SK-N-SH (cell line): ENCODE data around the gene MGME1. TPM values are rescaled to one million over a fixed set of nuclear protein-coding genes. Genes with fewer than 3 reads are reported as not detected.

Experiments
- CTCF ChIA-PET: fragments of 300-600, 350-600 bp; formaldehyde crosslinking; extraction: SDS; loops from one replicate; lab custom pipeline; 2021; lab: Yijun Ruan, JAX
- POLR2A ChIA-PET: fragments of 350-600 bp; sonication (Branson Sonifier 250); formaldehyde crosslinking; extraction: SDS; loops from one replicate; lab custom pipeline; 2020; ENCODE audit warnings: antibody characterized with exemption, inconsistent platforms; lab: Yijun Ruan, JAX
- DNase-seq: peaks from one replicate; pipeline ENCODE4 v3.0.0; 2012
- H2AFZ ChIP-seq: fragments of 200-600 bp; sonication (generic); 2 replicates; pipeline ENCODE4 v1.8.1; 2016; ENCODE audit warnings: antibody characterized with exemption, mild to moderate bottlenecking, low read depth
- H3F3A ChIP-seq: fragments of 200-600 bp; sonication (generic); replicated peaks from 2 replicates; pipeline ENCODE3; 2016; ENCODE audit warnings: antibody characterized with exemption, mild to moderate bottlenecking; ENCODE audit not compliant: insufficient read depth
- H3K27ac ChIP-seq, 2 experiments: fragments of 200-500 bp in 1 of 2; fragments of 200-600 bp in 1 of 2; sonication (Bioruptor generic) in 1 of 2; sonication (generic), shearing (Covaris generic) in 1 of 2; 2 replicates each; pipeline versions ENCODE4 v1.5.1 to v1.6.1; 2014 to 2016; ENCODE audit warnings: low read depth in 2 of 2, inconsistent platforms in 1 of 2, low read length in 1 of 2, mild to moderate bottlenecking in 1 of 2, mixed read lengths in 1 of 2
- H3K27me3 ChIP-seq: fragments of 200-600 bp; sonication (generic), shearing (Covaris generic); 2 replicates; pipeline ENCODE4 v1.6.1; 2016; ENCODE audit warnings: mixed run types; ENCODE audit not compliant: insufficient read depth
- H3K36me3 ChIP-seq, 2 experiments: fragments of 200-500 bp in 1 of 2; fragments of 200-600 bp in 1 of 2; sonication (Bioruptor generic) in 1 of 2; sonication (generic) in 1 of 2; replicated peaks in 1 of 2; 2 replicates each; pipeline versions ENCODE3 to v1.5.1; 2014 to 2016; ENCODE audit warnings: low read length in 1 of 2, mild to moderate bottlenecking in 1 of 2; ENCODE audit not compliant: insufficient read depth in 2 of 2, control insufficient read depth in 1 of 2
- H3K4me1 ChIP-seq, 2 experiments: fragments of 200-500 bp in 1 of 2; fragments of 200-600 bp in 1 of 2; sonication (Bioruptor generic) in 1 of 2; sonication (generic), shearing (Covaris generic) in 1 of 2; 2 replicates each; pipeline versions ENCODE4 v1.5.1 to v1.6.1; 2014 to 2016; ENCODE audit warnings: low read depth in 1 of 2, low read length in 1 of 2, mixed run types in 1 of 2; ENCODE audit not compliant: insufficient read depth in 2 of 2, control insufficient read depth in 1 of 2
- H3K4me2 ChIP-seq: fragments of 200-600 bp; sonication (generic), shearing (Covaris generic); 2 replicates; pipeline ENCODE4 v1.6.1; 2017; ENCODE audit warnings: mixed run types
- H3K4me3 ChIP-seq, 2 experiments: fragments of 200-500 bp in 1 of 2; fragments of 200-600 bp in 1 of 2; sonication (Bioruptor generic) in 1 of 2; sonication (generic), shearing (Covaris generic) in 1 of 2; 2 replicates each; pipeline versions ENCODE4 v1.5.1 to v1.8.1; 2014 to 2016; ENCODE audit warnings: low read depth in 2 of 2, inconsistent platforms in 1 of 2, low read length in 1 of 2, mild to moderate bottlenecking in 1 of 2, mixed read lengths in 1 of 2, moderate library complexity in 1 of 2
- H3K79me2 ChIP-seq: fragments of 200-600 bp; sonication (generic); 2 replicates; pipeline ENCODE4 v1.8.1; 2017; ENCODE audit warnings: mild to moderate bottlenecking; ENCODE audit not compliant: insufficient read depth
- H3K9ac ChIP-seq: fragments of 200-600 bp; sonication (generic); 2 replicates; pipeline ENCODE4 v1.6.1; 2017; ENCODE audit warnings: mixed run types
- H3K9me2 ChIP-seq: fragments of 200-600 bp; sonication (generic); 2 replicates; pipeline ENCODE4 v1.6.1; 2017; ENCODE audit warnings: mixed run types
- H3K9me3 ChIP-seq: fragments of 200-600 bp; sonication (generic); 2 replicates; pipeline ENCODE4 v1.6.1; 2017; ENCODE audit warnings: mixed run types, mild to moderate bottlenecking, moderate library complexity
- H4K20me1 ChIP-seq: fragments of 200-600 bp; sonication (generic); 2 replicates; pipeline ENCODE4 v1.6.1; 2017; ENCODE audit warnings: mild to moderate bottlenecking, mixed run types; ENCODE audit not compliant: insufficient read depth
- CHD2 ChIP-seq: fragments of 150-350 bp; IDR thresholded peaks from 2 replicates; pipeline ENCODE4 v1.6.1; 2018; ENCODE audit warnings: low read length; ENCODE audit not compliant: partially characterized antibody
- ELF1 ChIP-seq: IDR thresholded peaks from 2 replicates; pipeline ENCODE4 v1.4.0; 2012
- EZH2phosphoT487 ChIP-seq: fragments of 200-600 bp; sonication (generic); IDR thresholded peaks from 2 replicates; pipeline ENCODE4 v1.6.1; 2017; ENCODE audit warnings: low read depth, mixed run types, mild to moderate bottlenecking, antibody characterized with exemption, moderate library complexity, borderline replicate concordance
- FOSL2 ChIP-seq: IDR thresholded peaks from 2 replicates; pipeline ENCODE4 v1.4.0; 2012; ENCODE audit warnings: low read depth, mild to moderate bottlenecking, moderate library complexity, borderline replicate concordance
- FOXJ3 ChIP-seq: sonication (generic); formaldehyde crosslinking; IDR thresholded peaks from 2 replicates; pipeline ENCODE4 v1.5.1; 2020; ENCODE audit warnings: mild to moderate bottlenecking, missing genetic modification reagents
- FOXM1 ChIP-seq: IDR thresholded peaks from 2 replicates; pipeline ENCODE4 v1.4.0; 2012; ENCODE audit warnings: low read depth, mild to moderate bottlenecking
- GATA2 ChIP-seq: sonication (generic); formaldehyde crosslinking; IDR thresholded peaks from 2 replicates; pipeline ENCODE4 v1.5.0; 2020; ENCODE audit warnings: mild to moderate bottlenecking, missing genetic modification reagents
- JUND ChIP-seq: IDR thresholded peaks from 2 replicates; pipeline ENCODE4 v1.4.0; 2012
- MEF2A ChIP-seq: IDR thresholded peaks from 2 replicates; pipeline ENCODE4 v1.4.0; 2012; ENCODE audit warnings: low read depth, borderline replicate concordance
- MXI1 ChIP-seq: IDR thresholded peaks from 2 replicates; pipeline ENCODE4 v1.6.1; 2012; ENCODE audit warnings: mild to moderate bottlenecking, low read depth, low read length, improper control_type of control experiment
- NRF1 ChIP-seq: IDR thresholded peaks from 2 replicates; pipeline ENCODE4 v1.6.1; 2012; ENCODE audit warnings: low read depth, mild to moderate bottlenecking, low read length
- POLR2AphosphoS5 ChIP-seq: IDR thresholded peaks from 2 replicates; pipeline ENCODE4 v1.6.1; 2012; ENCODE audit warnings: low read depth, low read length
- RAD21 ChIP-seq: IDR thresholded peaks from 2 replicates; pipeline ENCODE4 v1.6.1; 2012; ENCODE audit warnings: mild to moderate bottlenecking, low read length
- RCOR1 ChIP-seq: fragments of 150-350 bp; IDR thresholded peaks from 2 replicates; pipeline ENCODE4 v1.6.1; 2017; ENCODE audit warnings: antibody characterized with exemption, low read length
- SIN3A ChIP-seq: IDR thresholded peaks from 2 replicates; pipeline ENCODE4 v1.6.1; 2012; ENCODE audit warnings: low read depth, mild to moderate bottlenecking, low read length, moderate library complexity, borderline replicate concordance
- TAF1 ChIP-seq: IDR thresholded peaks from 2 replicates; pipeline ENCODE4 v1.6.1; 2012; ENCODE audit warnings: low read depth, mild to moderate bottlenecking, low read length, moderate library complexity, borderline replicate concordance
- TCF12 ChIP-seq: IDR thresholded peaks from 2 replicates; pipeline ENCODE4 v1.4.0; 2012
- WGBS: methylation state at CpG from one replicate; pipeline ENCODE4 v1.1.6; 2017; ENCODE audit warnings: low lambda C conversion rate; 5-methylcytosine and 5-hydroxymethylcytosine counted together
- polyA plus RNA-seq, 3 experiments: library from polyadenylated mRNA; depleted of rRNA; stranded (reverse); fragments of >200 nt; gene quantifications; 2 replicates each; pipeline ENCODE4 v1.2.3, GENCODE V29; 2012
- TF ChIP-seq, protein P1 (sequence below): fragments of 150-350 bp; IDR thresholded peaks from 2 replicates; pipeline ENCODE4 v1.6.1; 2017; ENCODE audit warnings: antibody characterized with exemption, low read length, low read depth, borderline replicate concordance
- TF ChIP-seq, protein P2 (sequence below): IDR thresholded peaks from 2 replicates; pipeline ENCODE4; 2012
- TF ChIP-seq, protein P3 (sequence below): IDR thresholded peaks from 2 replicates; pipeline ENCODE4 v1.4.0; 2012; ENCODE audit warnings: low read depth
- TF ChIP-seq, protein P4 (sequence below): IDR thresholded peaks from 2 replicates; pipeline ENCODE4 v1.4.0; 2012; ENCODE audit warnings: low read depth, borderline replicate concordance
- TF ChIP-seq, protein P5 (sequence below): IDR thresholded peaks from 2 replicates; pipeline ENCODE4 v1.4.0; 2012; ENCODE audit warnings: low read depth, borderline replicate concordance

MGME1 gene
- polyA plus RNA-seq, 1 of the 3 experiments (the other 2 are of a cell fraction): 7.9 TPM

DNA sequence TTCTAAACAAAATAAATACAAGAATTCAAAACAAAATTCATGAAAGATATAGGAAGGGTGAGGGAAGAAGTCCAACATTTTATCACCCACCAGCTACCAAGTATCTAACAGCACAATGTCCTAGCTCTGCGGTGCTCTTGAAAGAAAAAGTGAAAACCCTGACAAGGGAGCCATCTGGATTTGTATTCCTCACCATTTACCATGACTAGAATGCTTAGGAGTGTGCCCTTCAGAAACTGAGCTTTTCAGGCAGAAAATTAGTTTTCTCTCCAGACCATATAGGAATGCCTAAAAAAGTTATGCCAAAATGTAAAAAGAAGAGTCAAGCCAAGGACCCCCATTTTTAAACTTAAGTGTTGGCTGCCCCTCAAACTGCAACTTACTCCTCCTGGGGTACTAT, 4.7 kb upstream of the MGME1 start:
- POLR2A ChIA-PET: no interaction called here
- TF ChIP-seq, protein P1, sequence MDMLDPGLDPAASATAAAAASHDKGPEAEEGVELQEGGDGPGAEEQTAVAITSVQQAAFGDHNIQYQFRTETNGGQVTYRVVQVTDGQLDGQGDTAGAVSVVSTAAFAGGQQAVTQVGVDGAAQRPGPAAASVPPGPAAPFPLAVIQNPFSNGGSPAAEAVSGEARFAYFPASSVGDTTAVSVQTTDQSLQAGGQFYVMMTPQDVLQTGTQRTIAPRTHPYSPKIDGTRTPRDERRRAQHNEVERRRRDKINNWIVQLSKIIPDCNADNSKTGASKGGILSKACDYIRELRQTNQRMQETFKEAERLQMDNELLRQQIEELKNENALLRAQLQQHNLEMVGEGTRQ: no peak
- TF ChIP-seq TCF12 (no peak), CHD2 (no peak), RCOR1 (no peak), FOXJ3 (no peak), ELF1 (no peak)
- TF ChIP-seq, protein P2, sequence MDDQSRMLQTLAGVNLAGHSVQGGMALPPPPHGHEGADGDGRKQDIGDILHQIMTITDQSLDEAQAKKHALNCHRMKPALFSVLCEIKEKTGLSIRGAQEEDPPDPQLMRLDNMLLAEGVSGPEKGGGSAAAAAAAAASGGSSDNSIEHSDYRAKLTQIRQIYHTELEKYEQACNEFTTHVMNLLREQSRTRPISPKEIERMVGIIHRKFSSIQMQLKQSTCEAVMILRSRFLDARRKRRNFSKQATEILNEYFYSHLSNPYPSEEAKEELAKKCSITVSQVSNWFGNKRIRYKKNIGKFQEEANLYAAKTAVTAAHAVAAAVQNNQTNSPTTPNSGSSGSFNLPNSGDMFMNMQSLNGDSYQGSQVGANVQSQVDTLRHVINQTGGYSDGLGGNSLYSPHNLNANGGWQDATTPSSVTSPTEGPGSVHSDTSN: no peak
- TF ChIP-seq, protein P3, sequence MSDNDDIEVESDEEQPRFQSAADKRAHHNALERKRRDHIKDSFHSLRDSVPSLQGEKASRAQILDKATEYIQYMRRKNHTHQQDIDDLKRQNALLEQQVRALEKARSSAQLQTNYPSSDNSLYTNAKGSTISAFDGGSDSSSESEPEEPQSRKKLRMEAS: no peak
- no peak for DNase-seq
- no peak overlapping the region for H3K4me3 ChIP-seq
- no peaks in the 10 kb centered on the region for H3K27me3 ChIP-seq
- no peaks in the 10 kb centered on the region for H3K9me2 ChIP-seq
- H2AFZ ChIP-seq: no peak overlapping the region
- peaks cover 78% of the 10 kb centered on the region for H4K20me1 ChIP-seq
- WGBS: 100% methylated on average over 1 of the region's 1 CpG
- no peak overlapping the region for H3K9ac ChIP-seq
- H3K36me3 ChIP-seq: peaks cover 2 to 19% of the 10 kb centered on the region in 2 experiments
- CTCF ChIA-PET: interaction anchor here (1.0 to 3.5 kb wide), 3 partner anchors 25 to 393 kb away, joined by 3 to 16 read pairs (median 8); no protein-coding TSS in a partner anchor
- H3K4me1 ChIP-seq: peaks cover 12 to 18% of the 10 kb centered on the region in 2 experiments; a peak in 3 of 4 replicates
- peaks cover 92% of the 10 kb centered on the region for H3K79me2 ChIP-seq
- peaks cover 4% of the 10 kb centered on the region for H3F3A ChIP-seq
- H3K4me2 ChIP-seq: no peak overlapping the region
- no peak overlapping the region for H3K27ac ChIP-seq
- H3K9me3 ChIP-seq: no peaks in the 10 kb centered on the region

DNA sequence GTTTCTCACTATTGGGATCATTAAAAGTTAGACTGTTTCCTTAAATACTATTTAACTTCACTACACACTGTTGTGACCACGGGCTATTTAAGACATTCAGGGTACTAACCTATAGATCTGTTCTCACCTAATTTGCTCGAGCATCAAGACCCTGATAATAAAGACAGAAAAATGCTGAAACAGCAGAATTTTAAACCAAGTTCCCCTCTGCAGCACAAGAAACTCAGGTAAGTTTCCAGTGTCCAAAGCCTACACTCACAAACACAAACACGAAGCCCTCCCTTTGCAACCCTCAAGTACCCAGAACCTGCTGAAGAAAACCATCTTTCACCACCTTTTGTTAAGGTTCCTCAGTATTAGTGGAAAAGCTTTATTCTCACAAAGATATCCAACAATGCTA, 4.2 kb upstream of the MGME1 start:
- POLR2A ChIA-PET: no interaction called here
- TF ChIP-seq, protein P4, sequence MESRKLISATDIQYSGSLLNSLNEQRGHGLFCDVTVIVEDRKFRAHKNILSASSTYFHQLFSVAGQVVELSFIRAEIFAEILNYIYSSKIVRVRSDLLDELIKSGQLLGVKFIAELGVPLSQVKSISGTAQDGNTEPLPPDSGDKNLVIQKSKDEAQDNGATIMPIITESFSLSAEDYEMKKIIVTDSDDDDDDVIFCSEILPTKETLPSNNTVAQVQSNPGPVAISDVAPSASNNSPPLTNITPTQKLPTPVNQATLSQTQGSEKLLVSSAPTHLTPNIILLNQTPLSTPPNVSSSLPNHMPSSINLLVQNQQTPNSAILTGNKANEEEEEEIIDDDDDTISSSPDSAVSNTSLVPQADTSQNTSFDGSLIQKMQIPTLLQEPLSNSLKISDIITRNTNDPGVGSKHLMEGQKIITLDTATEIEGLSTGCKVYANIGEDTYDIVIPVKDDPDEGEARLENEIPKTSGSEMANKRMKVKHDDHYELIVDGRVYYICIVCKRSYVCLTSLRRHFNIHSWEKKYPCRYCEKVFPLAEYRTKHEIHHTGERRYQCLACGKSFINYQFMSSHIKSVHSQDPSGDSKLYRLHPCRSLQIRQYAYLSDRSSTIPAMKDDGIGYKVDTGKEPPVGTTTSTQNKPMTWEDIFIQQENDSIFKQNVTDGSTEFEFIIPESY: no peak
- TF ChIP-seq RCOR1 (no peak), MEF2A (no peak), NRF1 (no peak), FOXM1 (no peak), FOSL2 (no peak), GATA2 (CRISPR knock-in tag) (no peak), TAF1 (no peak), TCF12 (no peak), POLR2AphosphoS5 (no peak), ELF1 (no peak), MXI1 (no peak), SIN3A (no peak), RAD21 (no peak), CHD2 (no peak), JUND (no peak), EZH2phosphoT487 (no peak)
- TF ChIP-seq, protein P2: no peak
- TF ChIP-seq, protein P5, sequence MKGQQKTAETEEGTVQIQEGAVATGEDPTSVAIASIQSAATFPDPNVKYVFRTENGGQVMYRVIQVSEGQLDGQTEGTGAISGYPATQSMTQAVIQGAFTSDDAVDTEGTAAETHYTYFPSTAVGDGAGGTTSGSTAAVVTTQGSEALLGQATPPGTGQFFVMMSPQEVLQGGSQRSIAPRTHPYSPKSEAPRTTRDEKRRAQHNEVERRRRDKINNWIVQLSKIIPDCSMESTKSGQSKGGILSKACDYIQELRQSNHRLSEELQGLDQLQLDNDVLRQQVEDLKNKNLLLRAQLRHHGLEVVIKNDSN: no peak
- TF ChIP-seq, all 33 proteins: peak for 0
- 0 out of 2 replicates have a peak overlapping the region, but pooled peaks have one; percentile 73 for H3K4me2 ChIP-seq
- H3K9ac ChIP-seq: no peak overlapping the region
- H2AFZ ChIP-seq: no peak overlapping the region
- H3F3A ChIP-seq: peaks cover 8% of the 10 kb centered on the region
- peaks cover 92% of the 10 kb centered on the region for H3K79me2 ChIP-seq
- no peak overlapping the region for H3K27ac ChIP-seq
- H4K20me1 ChIP-seq: peaks cover 72% of the 10 kb centered on the region
- no peaks in the 10 kb centered on the region for H3K9me2 ChIP-seq
- no peak for DNase-seq
- peaks cover 2 to 19% of the 10 kb centered on the region in 2 experiments for H3K36me3 ChIP-seq
- peaks cover 12 to 14% of the 10 kb centered on the region in 2 experiments; a peak in 3 of 4 replicates for H3K4me1 ChIP-seq
- H3K4me3 ChIP-seq: no peak overlapping the region
- no peaks in the 10 kb centered on the region for H3K27me3 ChIP-seq
- no peaks in the 10 kb centered on the region for H3K9me3 ChIP-seq
- CTCF ChIA-PET: interaction anchor here (2.5 to 3.5 kb wide), 2 partner anchors 26 to 31 kb away, joined by 8 to 16 read pairs; no protein-coding TSS in a partner anchor
- WGBS: 81% methylated on average over 3 of the region's 3 CpGs
